IMR-90 (cell line): ENCODE measurements around the gene ZNF341.

ENCODE experiments used
- POLR2A ChIP-seq: IDR thresholded peaks from 2 replicates; pipeline ENCODE4 v1.6.1; 2012; ENCODE audit warnings: mild to moderate bottlenecking, low read depth, low read length
- RAD21 ChIP-seq: IDR thresholded peaks from 2 replicates; pipeline ENCODE4 v1.6.1; 2012; ENCODE audit warnings: low read length, improper control_type of control experiment
- TF ChIP-seq, protein P1 (sequence below): conservative IDR thresholded peaks from 2 replicates; pipeline ENCODE4 v1.5.1; 2012; ENCODE audit warnings: mild to moderate bottlenecking, low read depth, low read length, improper control_type of control experiment

DNA sequence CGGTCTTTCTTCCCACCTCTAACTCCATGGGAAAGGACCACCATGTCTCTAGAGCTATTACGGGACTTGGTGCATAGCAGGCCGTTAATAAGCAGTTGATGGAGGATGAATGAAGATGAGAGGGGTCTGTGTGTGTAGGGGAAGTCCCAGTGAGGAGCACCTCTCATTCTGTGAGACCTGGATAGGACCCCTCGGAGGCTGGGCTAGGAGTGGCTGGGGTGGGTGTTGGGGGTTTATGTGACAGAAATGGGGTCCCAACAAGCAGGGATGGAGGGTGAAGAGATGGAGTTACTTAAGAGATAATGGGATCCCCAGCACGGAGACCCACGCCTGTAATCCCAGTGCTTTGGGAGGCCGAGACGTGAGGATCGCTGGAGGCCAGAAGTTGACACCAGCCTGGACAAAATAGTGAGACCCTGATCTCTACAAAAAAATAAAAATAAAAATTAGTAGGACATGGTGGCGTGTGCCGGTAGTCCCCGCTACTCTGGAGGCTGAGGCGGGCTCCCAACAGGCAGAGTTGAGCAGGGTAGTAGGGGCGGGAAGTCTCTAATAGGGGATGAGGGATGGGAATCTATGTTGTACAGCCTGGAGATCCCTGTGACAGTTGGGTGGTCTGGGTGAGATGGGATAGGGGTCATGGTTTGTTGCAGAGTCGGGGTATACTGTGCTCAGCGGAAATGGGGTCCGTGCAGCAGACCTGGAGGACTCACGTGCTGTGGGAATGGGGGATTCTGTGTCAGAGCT is 677 bp upstream of the ZNF341 start:
- TF ChIP-seq, protein P1, sequence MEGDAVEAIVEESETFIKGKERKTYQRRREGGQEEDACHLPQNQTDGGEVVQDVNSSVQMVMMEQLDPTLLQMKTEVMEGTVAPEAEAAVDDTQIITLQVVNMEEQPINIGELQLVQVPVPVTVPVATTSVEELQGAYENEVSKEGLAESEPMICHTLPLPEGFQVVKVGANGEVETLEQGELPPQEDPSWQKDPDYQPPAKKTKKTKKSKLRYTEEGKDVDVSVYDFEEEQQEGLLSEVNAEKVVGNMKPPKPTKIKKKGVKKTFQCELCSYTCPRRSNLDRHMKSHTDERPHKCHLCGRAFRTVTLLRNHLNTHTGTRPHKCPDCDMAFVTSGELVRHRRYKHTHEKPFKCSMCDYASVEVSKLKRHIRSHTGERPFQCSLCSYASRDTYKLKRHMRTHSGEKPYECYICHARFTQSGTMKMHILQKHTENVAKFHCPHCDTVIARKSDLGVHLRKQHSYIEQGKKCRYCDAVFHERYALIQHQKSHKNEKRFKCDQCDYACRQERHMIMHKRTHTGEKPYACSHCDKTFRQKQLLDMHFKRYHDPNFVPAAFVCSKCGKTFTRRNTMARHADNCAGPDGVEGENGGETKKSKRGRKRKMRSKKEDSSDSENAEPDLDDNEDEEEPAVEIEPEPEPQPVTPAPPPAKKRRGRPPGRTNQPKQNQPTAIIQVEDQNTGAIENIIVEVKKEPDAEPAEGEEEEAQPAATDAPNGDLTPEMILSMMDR: no peak
- TF ChIP-seq RAD21 (no peak), POLR2A (no peak)
